ENCODE measurements around the gene ACTL7B. TPM values are rescaled to one million over a fixed set of nuclear protein-coding genes. Genes with fewer than 3 reads are reported as not detected.

The ACTL7B gene
- total and polyA plus RNA-seq, 10 of the 15 experiments (the other 5 are each of a cell fraction or from before 2014, with no cell fraction given) = not detected

DNA sequence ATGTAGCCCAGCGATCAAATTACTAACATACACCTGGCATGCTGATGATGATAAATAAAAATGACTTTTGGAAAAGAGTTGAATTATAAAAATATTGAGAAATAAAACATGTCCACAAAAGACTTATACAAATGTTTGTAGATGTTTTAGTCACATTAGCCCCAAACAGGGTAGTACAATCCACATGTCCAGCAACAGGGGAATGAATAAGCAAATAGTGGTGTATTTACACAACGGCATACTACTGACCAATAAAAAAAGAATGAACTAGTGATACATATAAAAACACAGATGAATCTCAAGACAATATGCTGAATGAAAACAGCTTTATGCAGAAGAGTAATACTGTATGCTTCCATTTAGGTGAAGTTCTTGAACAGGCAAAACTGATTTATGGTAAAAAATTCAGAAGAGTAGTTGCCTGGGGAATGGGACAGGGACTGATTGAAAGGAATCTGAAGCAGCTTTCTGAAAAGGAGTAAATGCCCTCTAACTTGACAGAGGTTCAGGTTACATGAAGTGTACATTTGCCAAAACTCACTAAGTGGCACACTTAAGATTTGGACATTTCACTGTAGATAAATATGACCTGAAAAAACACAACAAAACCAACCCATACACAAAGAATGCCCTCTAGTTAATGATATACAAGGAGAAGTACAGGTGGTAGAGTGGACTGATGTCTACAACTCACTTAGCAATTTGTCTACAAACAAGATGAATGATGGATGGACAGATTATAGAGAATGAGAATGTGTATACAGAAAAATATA lies 41.7 kb upstream of the ACTL7B start:
- BruUV-seq (replicated peaks) = no TSS peak
- RAD21 ChIA-PET (ENCODE audit: unreplicated experiment) = no interaction called here
- Histone ChIP-seq H3K27me3 (replicated peaks in 1 of 2; ENCODE audit: control insufficient read depth in 2 of 2, insufficient read depth in 2 of 2, low read length in 1 of 2) (no peaks in the 10 kb centered on the region), H4K20me1 (ENCODE audit: control insufficient read depth, insufficient read depth) (no peaks in the 10 kb centered on the region), H3K36me3 (ENCODE audit: control insufficient read depth in 2 of 2, insufficient read depth in 2 of 2, low read length in 1 of 2) (peaks cover 4 to 5% of the 10 kb centered on the region in 2 experiments), H2AFZ (ENCODE audit: control insufficient read depth, low read depth, low read length) (no peak overlapping the region), H3K9ac (ENCODE audit: control insufficient read depth, insufficient read depth, low read length) (no peak overlapping the region), H3K4me2 (ENCODE audit: control insufficient read depth, insufficient read depth) (no peak overlapping the region), H3K27ac (ENCODE audit: control insufficient read depth, insufficient read depth) (no peak overlapping the region), H3K4me3 (no peak overlapping the region), H3K79me2 (ENCODE audit: control insufficient read depth, insufficient read depth, low read length) (no peaks in the 10 kb centered on the region), H3K4me1 (ENCODE audit: control insufficient read depth, insufficient read depth, low read length) (no peaks in the 10 kb centered on the region), H3K9me3 (replicated peaks; ENCODE audit: control insufficient read depth, insufficient read depth, low read length) (no peaks in the 10 kb centered on the region)
- CTCF ChIA-PET = interaction anchor here (2.1 kb wide), 1 partner anchor 56 kb away, joined by 9 read pairs; no protein-coding TSS in a partner anchor
- intact Hi-C loops (cut with micrococcal nuclease; ENCODE audit: unreplicated experiment) (no loop called here), in situ Hi-C loops (cut with MboI) (no loop called here)
- SMC1A ChIA-PET (ENCODE audit: uncharacterized antibody, unreplicated experiment) = interaction anchor here (0.6 kb wide), 1 partner anchor 28 kb away, joined by 3 read pairs; no protein-coding TSS in a partner anchor
- ATAC-seq (no peak), FAIRE-seq (no peak), DNase-seq (ENCODE audit: low read depth, low spot score) (no peak)
- POLR2A ChIA-PET = no interaction called here
- 68% methylated on average over 2 of the region's 2 CpGs for WGBS (ENCODE audit: insufficient coverage, insufficient replicate concordance, low lambda C conversion rate, missing lambda C conversion rate)
- TF ChIP-seq, protein P1, sequence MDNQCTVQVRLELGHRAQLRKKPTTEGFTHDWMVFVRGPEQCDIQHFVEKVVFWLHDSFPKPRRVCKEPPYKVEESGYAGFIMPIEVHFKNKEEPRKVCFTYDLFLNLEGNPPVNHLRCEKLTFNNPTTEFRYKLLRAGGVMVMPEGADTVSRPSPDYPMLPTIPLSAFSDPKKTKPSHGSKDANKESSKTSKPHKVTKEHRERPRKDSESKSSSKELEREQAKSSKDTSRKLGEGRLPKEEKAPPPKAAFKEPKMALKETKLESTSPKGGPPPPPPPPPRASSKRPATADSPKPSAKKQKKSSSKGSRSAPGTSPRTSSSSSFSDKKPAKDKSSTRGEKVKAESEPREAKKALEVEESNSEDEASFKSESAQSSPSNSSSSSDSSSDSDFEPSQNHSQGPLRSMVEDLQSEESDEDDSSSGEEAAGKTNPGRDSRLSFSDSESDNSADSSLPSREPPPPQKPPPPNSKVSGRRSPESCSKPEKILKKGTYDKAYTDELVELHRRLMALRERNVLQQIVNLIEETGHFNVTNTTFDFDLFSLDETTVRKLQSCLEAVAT (IDR thresholded peaks at IDR 0.05) = no peak
- TF ChIP-seq RB1 (IDR thresholded peaks at IDR 0.05; ENCODE audit: borderline replicate concordance) (no peak), TARDBP (IDR thresholded peaks at IDR 0.05; ENCODE audit: borderline replicate concordance) (no peak), SP1 (IDR thresholded peaks at IDR 0.05; ENCODE audit: low read depth, low read length) (no peak), NR2C2 (IDR thresholded peaks at IDR 0.05; ENCODE audit: borderline replicate concordance, control insufficient read depth, insufficient read length, low read depth) (no peak), RELA (IDR thresholded peaks at IDR 0.05; ENCODE audit: borderline replicate concordance, partially characterized antibody) (no peak)
- TF ChIP-seq, protein P2, sequence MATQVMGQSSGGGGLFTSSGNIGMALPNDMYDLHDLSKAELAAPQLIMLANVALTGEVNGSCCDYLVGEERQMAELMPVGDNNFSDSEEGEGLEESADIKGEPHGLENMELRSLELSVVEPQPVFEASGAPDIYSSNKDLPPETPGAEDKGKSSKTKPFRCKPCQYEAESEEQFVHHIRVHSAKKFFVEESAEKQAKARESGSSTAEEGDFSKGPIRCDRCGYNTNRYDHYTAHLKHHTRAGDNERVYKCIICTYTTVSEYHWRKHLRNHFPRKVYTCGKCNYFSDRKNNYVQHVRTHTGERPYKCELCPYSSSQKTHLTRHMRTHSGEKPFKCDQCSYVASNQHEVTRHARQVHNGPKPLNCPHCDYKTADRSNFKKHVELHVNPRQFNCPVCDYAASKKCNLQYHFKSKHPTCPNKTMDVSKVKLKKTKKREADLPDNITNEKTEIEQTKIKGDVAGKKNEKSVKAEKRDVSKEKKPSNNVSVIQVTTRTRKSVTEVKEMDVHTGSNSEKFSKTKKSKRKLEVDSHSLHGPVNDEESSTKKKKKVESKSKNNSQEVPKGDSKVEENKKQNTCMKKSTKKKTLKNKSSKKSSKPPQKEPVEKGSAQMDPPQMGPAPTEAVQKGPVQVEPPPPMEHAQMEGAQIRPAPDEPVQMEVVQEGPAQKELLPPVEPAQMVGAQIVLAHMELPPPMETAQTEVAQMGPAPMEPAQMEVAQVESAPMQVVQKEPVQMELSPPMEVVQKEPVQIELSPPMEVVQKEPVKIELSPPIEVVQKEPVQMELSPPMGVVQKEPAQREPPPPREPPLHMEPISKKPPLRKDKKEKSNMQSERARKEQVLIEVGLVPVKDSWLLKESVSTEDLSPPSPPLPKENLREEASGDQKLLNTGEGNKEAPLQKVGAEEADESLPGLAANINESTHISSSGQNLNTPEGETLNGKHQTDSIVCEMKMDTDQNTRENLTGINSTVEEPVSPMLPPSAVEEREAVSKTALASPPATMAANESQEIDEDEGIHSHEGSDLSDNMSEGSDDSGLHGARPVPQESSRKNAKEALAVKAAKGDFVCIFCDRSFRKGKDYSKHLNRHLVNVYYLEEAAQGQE (IDR thresholded peaks at IDR 0.05; ENCODE audit: low read depth, low read length) = no peak
- TF ChIP-seq, protein P3, sequence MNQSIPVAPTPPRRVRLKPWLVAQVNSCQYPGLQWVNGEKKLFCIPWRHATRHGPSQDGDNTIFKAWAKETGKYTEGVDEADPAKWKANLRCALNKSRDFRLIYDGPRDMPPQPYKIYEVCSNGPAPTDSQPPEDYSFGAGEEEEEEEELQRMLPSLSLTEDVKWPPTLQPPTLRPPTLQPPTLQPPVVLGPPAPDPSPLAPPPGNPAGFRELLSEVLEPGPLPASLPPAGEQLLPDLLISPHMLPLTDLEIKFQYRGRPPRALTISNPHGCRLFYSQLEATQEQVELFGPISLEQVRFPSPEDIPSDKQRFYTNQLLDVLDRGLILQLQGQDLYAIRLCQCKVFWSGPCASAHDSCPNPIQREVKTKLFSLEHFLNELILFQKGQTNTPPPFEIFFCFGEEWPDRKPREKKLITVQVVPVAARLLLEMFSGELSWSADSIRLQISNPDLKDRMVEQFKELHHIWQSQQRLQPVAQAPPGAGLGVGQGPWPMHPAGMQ (IDR thresholded peaks at IDR 0.05; ENCODE audit: borderline replicate concordance) = no peak
- TF ChIP-seq, protein P4, sequence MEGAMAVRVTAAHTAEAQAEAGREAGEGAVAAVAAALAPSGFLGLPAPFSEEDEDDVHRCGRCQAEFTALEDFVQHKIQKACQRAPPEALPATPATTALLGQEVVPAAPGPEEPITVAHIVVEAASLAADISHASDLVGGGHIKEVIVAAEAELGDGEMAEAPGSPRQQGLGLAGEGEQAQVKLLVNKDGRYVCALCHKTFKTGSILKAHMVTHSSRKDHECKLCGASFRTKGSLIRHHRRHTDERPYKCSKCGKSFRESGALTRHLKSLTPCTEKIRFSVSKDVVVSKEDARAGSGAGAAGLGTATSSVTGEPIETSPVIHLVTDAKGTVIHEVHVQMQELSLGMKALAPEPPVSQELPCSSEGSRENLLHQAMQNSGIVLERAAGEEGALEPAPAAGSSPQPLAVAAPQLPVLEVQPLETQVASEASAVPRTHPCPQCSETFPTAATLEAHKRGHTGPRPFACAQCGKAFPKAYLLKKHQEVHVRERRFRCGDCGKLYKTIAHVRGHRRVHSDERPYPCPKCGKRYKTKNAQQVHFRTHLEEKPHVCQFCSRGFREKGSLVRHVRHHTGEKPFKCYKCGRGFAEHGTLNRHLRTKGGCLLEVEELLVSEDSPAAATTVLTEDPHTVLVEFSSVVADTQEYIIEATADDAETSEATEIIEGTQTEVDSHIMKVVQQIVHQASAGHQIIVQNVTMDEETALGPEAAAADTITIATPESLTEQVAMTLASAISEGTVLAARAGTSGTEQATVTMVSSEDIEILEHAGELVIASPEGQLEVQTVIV (IDR thresholded peaks at IDR 0.05; ENCODE audit: borderline replicate concordance, partially characterized antibody) = no peak
